ENCODE measurements around the gene RIN3. TPM values are rescaled to one million over a fixed set of nuclear protein-coding genes. Genes with fewer than 3 reads are reported as not detected.

Gene RIN3
- total RNA-seq, 1 experiment from 2014 or later, result 1.5 TPM

DNA sequence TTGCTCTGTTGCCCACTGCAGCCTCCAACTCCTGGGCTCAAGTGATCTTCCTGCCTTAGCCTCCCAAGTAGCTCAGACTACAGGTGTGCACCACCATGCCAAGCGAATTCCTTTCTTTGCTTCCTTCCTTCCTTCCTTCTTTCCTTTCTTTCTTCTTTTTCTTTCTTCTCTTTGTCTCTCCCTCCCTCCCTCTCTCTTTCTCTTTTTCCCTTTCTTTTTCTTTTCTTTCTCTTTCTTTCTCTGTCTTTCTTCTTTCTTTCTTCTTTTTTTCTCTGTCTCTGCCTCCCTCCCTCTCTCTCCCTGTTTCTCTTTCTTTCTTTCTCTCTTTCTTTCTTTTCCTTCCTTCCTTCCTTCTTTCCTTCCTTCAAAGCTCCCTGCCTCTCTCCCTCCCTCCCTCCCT is 182.0 kb downstream of the RIN3 start:
- Histone ChIP-seq H2BK20ac (ENCODE audit: low read depth, low read length, poor library complexity, severe bottlenecking) (no peak overlapping the region), H2AK5ac (ENCODE audit: insufficient read length, low read length) (no peak overlapping the region), H2BK12ac (ENCODE audit: insufficient read length, low read depth, low read length) (no peak overlapping the region), H3K9me3 (ENCODE audit: control insufficient read depth, low read depth, low read length) (no peaks in the 10 kb centered on the region), H3K27ac (ENCODE audit: insufficient read length, low read depth, low read length) (no peak overlapping the region), H4K20me1 (ENCODE audit: control insufficient read depth, insufficient read depth, insufficient read length) (no peaks in the 10 kb centered on the region), H4K8ac (replicated peaks; ENCODE audit: insufficient read length, low read depth, low read length) (no peak overlapping the region), H3K56ac (ENCODE audit: insufficient read length, low read depth, low read length) (no peak overlapping the region), H3K23ac (ENCODE audit: insufficient read length, low read depth, low read length) (no peak overlapping the region), H3K18ac (ENCODE audit: insufficient read length, low read depth, low read length) (no peak overlapping the region), H3K14ac (ENCODE audit: insufficient read depth, low read length) (no peak overlapping the region), H4K91ac (ENCODE audit: insufficient read length, low read depth, low read length) (no peak overlapping the region), H2BK15ac (ENCODE audit: low read depth, low read length) (no peak overlapping the region), H2AFZ (ENCODE audit: low read length) (no peak overlapping the region), H3K79me1 (ENCODE audit: insufficient read depth, low read depth, low read length, poor library complexity, severe bottlenecking) (no peaks in the 10 kb centered on the region), H2BK5ac (ENCODE audit: insufficient read length, low read length) (no peak overlapping the region), H2BK120ac (ENCODE audit: low read depth, low read length, poor library complexity, severe bottlenecking) (no peak overlapping the region), H3K4ac (ENCODE audit: low read depth, low read length) (no peak overlapping the region), H3K23me2 (ENCODE audit: insufficient read length, low read depth, low read length, poor library complexity, severe bottlenecking) (no peaks in the 10 kb centered on the region), H3T11ph (ENCODE audit: low read length) (no peak overlapping the region), H3K4me2 (ENCODE audit: insufficient read depth, insufficient read length, low read length) (no peak overlapping the region), H3K79me2 (ENCODE audit: insufficient read depth, low read length) (no peaks in the 10 kb centered on the region), H3K27me3 (ENCODE audit: insufficient read depth, low read length) (no peaks in the 10 kb centered on the region), H3K4me1 (ENCODE audit: insufficient read depth, low read length) (no peaks in the 10 kb centered on the region), H4K5ac (ENCODE audit: insufficient read length, low read depth, low read length) (no peak overlapping the region), H3K9ac (ENCODE audit: extremely low read depth, insufficient read length, low read length) (no peak overlapping the region)
- H3K27me3 Mint-ChIP-seq (ENCODE audit: low read depth), result peaks cover 23% of the 10 kb centered on the region
- H3K36me3 Mint-ChIP-seq (ENCODE audit: insufficient read depth in 1 of 3, low read depth in 3 of 3), result no peaks in the 10 kb centered on the region
- H3K9me3 Mint-ChIP-seq, result no peaks in the 10 kb centered on the region; a peak in 1 of 5 replicates
- no peak overlapping the region for H3K27ac Mint-ChIP-seq
- H3K4me1 Mint-ChIP-seq, result no peaks in the 10 kb centered on the region
- no peak overlapping the region for H3K4me3 Mint-ChIP-seq
- WGBS (ENCODE audit: extremely low coverage, insufficient read length, low lambda C conversion rate), result no CpG with 5 or more reads among the region's 1 CpG
- TF ChIP-seq, protein P1, sequence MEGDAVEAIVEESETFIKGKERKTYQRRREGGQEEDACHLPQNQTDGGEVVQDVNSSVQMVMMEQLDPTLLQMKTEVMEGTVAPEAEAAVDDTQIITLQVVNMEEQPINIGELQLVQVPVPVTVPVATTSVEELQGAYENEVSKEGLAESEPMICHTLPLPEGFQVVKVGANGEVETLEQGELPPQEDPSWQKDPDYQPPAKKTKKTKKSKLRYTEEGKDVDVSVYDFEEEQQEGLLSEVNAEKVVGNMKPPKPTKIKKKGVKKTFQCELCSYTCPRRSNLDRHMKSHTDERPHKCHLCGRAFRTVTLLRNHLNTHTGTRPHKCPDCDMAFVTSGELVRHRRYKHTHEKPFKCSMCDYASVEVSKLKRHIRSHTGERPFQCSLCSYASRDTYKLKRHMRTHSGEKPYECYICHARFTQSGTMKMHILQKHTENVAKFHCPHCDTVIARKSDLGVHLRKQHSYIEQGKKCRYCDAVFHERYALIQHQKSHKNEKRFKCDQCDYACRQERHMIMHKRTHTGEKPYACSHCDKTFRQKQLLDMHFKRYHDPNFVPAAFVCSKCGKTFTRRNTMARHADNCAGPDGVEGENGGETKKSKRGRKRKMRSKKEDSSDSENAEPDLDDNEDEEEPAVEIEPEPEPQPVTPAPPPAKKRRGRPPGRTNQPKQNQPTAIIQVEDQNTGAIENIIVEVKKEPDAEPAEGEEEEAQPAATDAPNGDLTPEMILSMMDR (conservative IDR thresholded peaks at IDR 0.05), result no peak
- DNase-seq, result no peak
